ENCODE data around the gene RTN3. TPM values are rescaled to one million over a fixed set of nuclear protein-coding genes. Genes with fewer than 3 reads are reported as not detected.

Gene RTN3
- total RNA-seq, 1 experiment from 2014 or later, result 173 TPM

- no peaks in the 10 kb centered on the region for H3K36me3 Mint-ChIP-seq (ENCODE audit: insufficient read depth in 1 of 3, low read depth in 3 of 3)
These were observed 104.5 kb downstream of the RTN3 start for GRCh38 chr11:63785823-63786222.

More at GRCh38 chr11:63785823-63786222, 104.5 kb downstream of the RTN3 start:
- Histone ChIP-seq H2AFZ (ENCODE audit: low read length) (no peak overlapping the region), H4K8ac (replicated peaks; ENCODE audit: insufficient read length, low read depth, low read length) (no peak overlapping the region), H2BK20ac (ENCODE audit: low read depth, low read length, poor library complexity, severe bottlenecking) (no peak overlapping the region), H3K79me2 (ENCODE audit: insufficient read depth, low read length) (no peaks in the 10 kb centered on the region), H3K9ac (ENCODE audit: extremely low read depth, insufficient read length, low read length) (no peak overlapping the region), H3K23ac (ENCODE audit: insufficient read length, low read depth, low read length) (no peak overlapping the region), H3K18ac (ENCODE audit: insufficient read length, low read depth, low read length) (no peak overlapping the region), H2BK15ac (ENCODE audit: low read depth, low read length) (no peak overlapping the region), H2BK120ac (ENCODE audit: low read depth, low read length, poor library complexity, severe bottlenecking) (no peak overlapping the region), H4K91ac (ENCODE audit: insufficient read length, low read depth, low read length) (no peak overlapping the region), H3K27me3 (ENCODE audit: insufficient read depth, low read length) (no peaks in the 10 kb centered on the region; the same call in 1 of the 2 replicates), H3K4me2 (ENCODE audit: insufficient read depth, insufficient read length, low read length) (no peak overlapping the region), H3K79me1 (ENCODE audit: insufficient read depth, low read depth, low read length, poor library complexity, severe bottlenecking) (no peaks in the 10 kb centered on the region), H3K23me2 (ENCODE audit: insufficient read length, low read depth, low read length, poor library complexity, severe bottlenecking) (no peaks in the 10 kb centered on the region), H3K4me1 (ENCODE audit: insufficient read depth, low read length) (no peaks in the 10 kb centered on the region; the same call in 1 of the 2 replicates), H4K5ac (ENCODE audit: insufficient read length, low read depth, low read length) (no peak overlapping the region), H2BK5ac (ENCODE audit: insufficient read length, low read length) (no peak overlapping the region), H3K4ac (ENCODE audit: low read depth, low read length) (no peak overlapping the region), H3K14ac (ENCODE audit: insufficient read depth, low read length) (no peak overlapping the region), H3K27ac (ENCODE audit: insufficient read length, low read depth, low read length) (no peak overlapping the region), H3T11ph (ENCODE audit: low read length) (no peak overlapping the region), H3K9me3 (ENCODE audit: control insufficient read depth, low read depth, low read length) (no peaks in the 10 kb centered on the region), H3K56ac (ENCODE audit: insufficient read length, low read depth, low read length) (no peak overlapping the region), H2BK12ac (ENCODE audit: insufficient read length, low read depth, low read length) (no peak overlapping the region), H2AK5ac (ENCODE audit: insufficient read length, low read length) (no peak overlapping the region), H4K20me1 (ENCODE audit: control insufficient read depth, insufficient read depth, insufficient read length) (no peaks in the 10 kb centered on the region)
- no peak for TF ChIP-seq CTCF (conservative IDR thresholded peaks at IDR 0.05)
- H3K27me3 Mint-ChIP-seq (ENCODE audit: low read depth), result no peaks in the 10 kb centered on the region
- peaks cover 2 to 3% of the 10 kb centered on the region in 2 experiments; a peak in 3 of 5 replicates for H3K9me3 Mint-ChIP-seq
- WGBS (ENCODE audit: extremely low coverage, insufficient read length, low lambda C conversion rate), result no CpG with 5 or more reads among the region's 1 CpG
- no peak for DNase-seq
- no peak overlapping the region for H3K27ac Mint-ChIP-seq
- H3K4me3 Mint-ChIP-seq, result no peak overlapping the region
- no peaks in the 10 kb centered on the region; a peak in 2 of 4 replicates for H3K4me1 Mint-ChIP-seq
